ENCODE data around the gene SLC6A11.

SLC6A11 gene

DNA sequence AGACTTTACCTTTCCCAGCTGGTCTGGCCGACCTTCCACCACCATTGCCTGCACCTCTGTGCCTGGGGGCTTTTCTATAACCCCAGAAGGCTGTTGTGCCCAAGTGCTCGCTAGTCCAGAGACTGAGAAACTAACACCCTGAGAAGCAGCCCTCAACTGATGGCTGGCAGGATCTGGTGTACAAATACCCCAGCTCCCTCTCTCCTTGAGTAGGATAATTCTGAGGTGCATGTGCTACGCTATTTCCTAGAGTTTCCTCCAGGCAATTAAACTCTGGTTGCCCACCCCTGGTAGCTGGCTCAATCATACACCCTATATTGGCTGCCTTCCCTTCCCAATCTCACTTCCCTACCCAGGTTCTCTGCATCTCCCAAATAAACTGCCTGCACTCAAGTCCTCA lies 165.0 kb downstream of the SLC6A11 start:
- no peak for DNase-seq (ENCODE audit: low read depth)

DNA sequence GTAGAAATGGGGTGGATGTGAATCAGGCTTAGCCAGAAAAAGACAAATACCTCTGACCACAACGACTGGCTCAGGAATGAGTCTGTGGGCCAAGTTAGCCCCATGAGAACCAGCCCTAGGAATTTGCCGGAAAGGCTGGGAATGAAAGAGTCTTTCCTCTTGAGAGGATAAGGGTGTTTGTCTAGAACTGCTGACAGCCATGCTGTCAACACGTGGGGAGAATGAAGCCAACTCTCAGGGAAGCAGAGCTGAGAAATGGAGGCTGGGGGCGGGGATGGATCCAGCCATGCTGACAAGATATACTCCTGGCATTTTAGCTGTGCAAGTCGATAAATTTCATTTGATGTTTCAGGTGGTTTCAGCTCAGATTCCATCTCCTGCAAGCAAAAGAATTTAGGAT lies 165.9 kb downstream of the SLC6A11 start:
- DNase-seq (ENCODE audit: low read depth), result no peak

DNA sequence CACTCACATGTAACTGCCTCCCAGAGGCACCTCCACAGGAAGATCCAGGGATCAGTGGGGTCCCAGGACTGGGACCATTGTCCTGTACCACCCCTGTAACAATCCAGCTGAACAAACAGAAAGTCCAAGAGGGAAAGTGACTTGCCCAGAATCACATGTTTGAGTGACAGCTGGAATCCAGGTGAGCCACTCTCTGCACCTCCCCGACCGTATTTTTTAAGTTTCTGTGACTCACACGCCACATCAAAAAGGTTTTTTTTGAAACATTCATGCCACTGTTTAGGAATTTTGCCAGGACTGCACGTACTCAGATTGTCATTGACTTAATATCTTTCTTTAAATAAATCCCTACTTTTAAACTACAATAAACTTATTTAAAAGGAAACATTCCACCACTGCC lies 166.8 kb downstream of the SLC6A11 start:
- no peak for DNase-seq (ENCODE audit: low read depth)

DNA sequence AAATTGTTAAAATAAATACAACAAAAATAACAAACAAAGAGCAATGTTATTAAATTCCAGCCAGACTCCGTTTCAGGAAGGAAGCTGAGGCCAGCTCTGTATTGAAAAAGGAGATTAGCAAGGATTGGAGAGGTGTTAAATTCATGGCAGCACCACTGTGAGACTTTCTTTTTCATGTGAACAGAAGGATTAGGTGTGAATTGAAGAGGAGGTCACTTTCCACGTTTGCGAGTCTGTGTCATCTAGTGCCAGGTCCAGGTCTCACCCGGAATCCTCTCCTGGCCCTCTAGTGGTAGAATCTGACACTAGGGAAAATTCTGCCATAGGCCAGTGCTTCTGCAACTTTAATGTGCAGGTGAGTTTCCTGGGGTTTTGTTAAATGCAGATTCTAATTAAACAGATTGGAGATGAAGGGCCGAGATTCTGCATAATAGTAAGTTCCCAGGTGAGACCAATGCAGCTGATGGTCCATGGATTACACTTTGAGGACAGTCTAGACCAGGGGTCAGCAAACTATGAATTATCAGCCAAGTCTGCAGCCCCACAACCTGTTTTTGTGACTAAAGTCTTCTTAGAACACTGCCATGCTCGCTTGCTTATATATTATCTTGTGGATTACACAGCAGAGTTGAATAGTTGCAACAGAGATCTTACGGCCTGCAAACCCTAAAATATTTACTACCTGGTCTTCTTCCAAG lies 167.3 kb downstream of the SLC6A11 start:
- DNase-seq (ENCODE audit: low read depth), result peak; percentile 32

DNA sequence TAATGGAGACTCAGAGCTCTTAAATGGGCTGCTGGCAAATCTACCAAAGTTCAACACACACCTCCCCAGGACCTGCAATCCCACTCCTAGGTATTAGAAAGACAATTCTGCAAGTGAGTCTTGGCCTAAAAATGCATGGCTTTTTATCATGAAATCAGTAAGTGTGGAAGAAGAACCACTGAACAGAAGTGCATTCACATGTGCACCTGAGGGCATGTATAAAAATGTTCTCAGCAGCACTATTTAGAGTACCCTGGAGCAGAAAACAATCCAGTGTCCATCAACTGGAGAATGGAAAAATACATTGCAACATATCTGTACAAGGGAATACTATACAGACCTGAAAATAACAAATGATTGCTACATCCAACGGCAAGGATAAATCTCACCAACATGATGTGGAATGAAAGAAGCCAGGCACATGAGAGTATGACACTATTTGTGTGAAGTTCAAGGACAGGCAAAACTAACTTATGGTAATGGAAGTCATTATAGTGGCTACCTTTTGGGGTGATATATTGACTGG lies 168.4 kb downstream of the SLC6A11 start:
- DNase-seq (ENCODE audit: low read depth), result no peak

DNA sequence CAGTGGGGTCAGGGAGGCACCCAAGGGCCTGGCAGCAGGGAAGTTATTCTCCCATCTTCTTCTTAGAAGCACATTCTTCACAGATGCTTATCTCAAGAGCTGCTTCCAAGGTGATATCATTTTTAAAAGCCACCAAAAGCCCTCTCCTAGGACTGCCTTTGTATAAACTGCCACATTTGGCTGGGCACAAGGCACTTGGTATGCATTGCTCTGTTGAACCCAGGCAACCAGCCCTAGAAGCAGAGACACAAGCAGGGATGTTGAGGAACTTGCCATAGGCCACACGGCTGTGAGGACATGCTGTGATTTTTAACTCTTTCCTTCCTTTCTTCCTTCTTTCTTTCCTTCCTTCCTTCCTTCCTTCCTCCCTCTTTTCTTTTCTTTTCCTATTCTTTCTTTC lies 169.2 kb downstream of the SLC6A11 start:
- DNase-seq (ENCODE audit: low read depth), result no peak

DNA sequence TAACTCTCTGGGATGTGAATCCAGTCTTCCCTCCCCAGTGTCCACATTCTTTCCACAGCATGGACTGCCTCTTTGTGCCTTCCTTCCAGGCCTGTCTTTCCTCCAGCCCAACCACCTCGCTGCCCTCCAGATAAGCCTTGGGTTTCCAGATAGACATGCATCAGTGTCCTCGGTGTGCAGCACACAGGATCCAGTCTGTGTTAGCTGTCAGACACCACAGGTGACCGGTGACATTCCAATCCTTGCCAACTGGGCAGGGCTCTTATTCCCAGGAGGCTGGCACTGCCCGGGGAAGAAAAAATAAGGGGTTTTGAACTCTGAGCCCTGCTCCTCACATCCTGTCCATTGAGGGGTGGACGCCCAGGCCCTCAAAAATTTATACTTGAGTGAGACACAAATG lies 170.6 kb downstream of the SLC6A11 start:
- no peak for DNase-seq (ENCODE audit: low read depth)

DNA sequence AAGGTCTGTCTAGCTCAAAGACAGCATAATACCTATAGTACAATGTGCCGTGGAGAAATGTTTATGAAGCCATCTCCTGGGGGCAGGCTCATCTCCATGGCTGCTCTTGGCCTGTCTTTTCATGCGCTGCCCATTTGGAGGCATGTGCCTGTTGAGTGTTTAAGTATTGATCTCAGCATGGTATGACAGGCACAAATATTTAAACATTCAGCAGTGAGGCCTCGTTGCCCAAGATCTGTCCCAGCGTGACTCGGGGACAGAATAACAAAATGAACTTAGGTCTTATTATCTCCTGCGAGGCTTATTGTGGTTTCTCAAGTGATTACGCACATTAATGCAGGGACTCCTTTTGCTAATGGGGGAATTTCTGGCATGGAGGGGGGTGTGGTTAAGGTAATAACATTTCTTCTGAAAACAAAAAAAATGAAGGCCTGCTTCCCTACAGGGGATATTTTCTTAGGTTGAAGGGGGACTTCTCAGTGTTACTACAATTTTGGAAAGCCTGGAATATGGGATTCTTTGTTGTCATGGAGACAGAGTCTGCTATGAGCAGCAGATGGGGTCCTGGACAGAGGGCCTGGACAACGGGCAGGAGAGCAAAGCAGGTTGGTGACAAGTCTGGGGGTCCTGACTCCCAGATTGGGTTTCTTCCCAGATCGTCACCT lies 172.1 kb downstream of the SLC6A11 start:
- no peak for DNase-seq (ENCODE audit: low read depth)

DNA sequence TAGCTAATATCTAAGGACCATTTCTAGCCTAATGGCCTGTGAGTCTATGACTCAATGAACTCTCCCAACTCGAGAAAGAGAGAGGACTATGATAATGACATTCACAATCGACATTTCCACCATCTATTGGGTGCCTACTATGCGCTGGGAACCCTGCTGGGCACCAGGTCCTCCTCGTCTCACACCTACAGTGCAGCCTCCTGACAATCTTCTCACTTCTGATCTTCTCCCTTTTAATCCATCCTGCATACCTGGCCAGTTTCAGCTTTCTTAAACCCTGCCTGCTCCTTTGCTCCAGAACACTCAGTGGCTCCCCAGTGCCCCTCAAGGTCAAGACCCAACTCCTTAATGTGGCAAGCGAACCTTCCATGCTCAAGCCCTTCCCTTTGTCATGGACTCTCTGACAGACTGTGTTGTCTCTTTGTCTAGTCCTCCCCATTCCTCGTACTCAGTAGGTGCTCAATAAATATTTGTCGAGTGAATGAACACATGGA lies 173.0 kb downstream of the SLC6A11 start:
- DNase-seq (ENCODE audit: low read depth), result no peak
